AG10803 (cell line): ENCODE measurements around the gene DLGAP1.
A peak's percentile ranks its signal among the peaks of the same experiment; 100 is the strongest.

ENCODE experiments used
- DNase-seq: peaks from one replicate; pipeline ENCODE4 v3.0.0; 2010; ENCODE audit warnings: low read depth
- H3K4me3 ChIP-seq: 2 replicates; pipeline ENCODE4 v1.5.1; 2011; ENCODE audit warnings: mild to moderate bottlenecking, low read length, control low read depth
- CTCF ChIP-seq: conservative IDR thresholded peaks from 2 replicates; pipeline ENCODE4 v1.5.1; 2011; ENCODE audit warnings: mild to moderate bottlenecking, low read length, control low read depth, inconsistent platforms

DLGAP1 gene

GRCh38 chr18:3504637-3505036 is 950.5 kb downstream of the DLGAP1 start:
- no peak for DNase-seq
- no peak overlapping the region for H3K4me3 ChIP-seq
- TF ChIP-seq CTCF, result no peak

- H3K4me3 ChIP-seq, result no peak overlapping the region
- no peak for DNase-seq
- no peak for TF ChIP-seq CTCF
Observed at GRCh38 chr18:3502650-3503049, 952.5 kb downstream of the DLGAP1 start.

GRCh38 chr18:3500016-3500415 is 955.1 kb downstream of the DLGAP1 start:
- no peak for DNase-seq
- no peak for TF ChIP-seq CTCF
- no peak overlapping the region for H3K4me3 ChIP-seq

- H3K4me3 ChIP-seq, result peak overlapping the region; percentile 46
- TF ChIP-seq CTCF, result 0 out of 2 replicates have a peak, but pooled peaks have one; percentile 9
- no peak for DNase-seq
Observed at GRCh38 chr18:3499501-3499900, 955.6 kb downstream of the DLGAP1 start.

GRCh38 chr18:3498698-3499471 is 956.2 kb downstream of the DLGAP1 start:
- peak; percentile 39 for DNase-seq
- TF ChIP-seq CTCF, result no peak
- peak overlapping the region; percentile 46 for H3K4me3 ChIP-seq

GRCh38 chr18:3495691-3496430 is 959.2 kb downstream of the DLGAP1 start:
- no peak for TF ChIP-seq CTCF
- H3K4me3 ChIP-seq, result no peak overlapping the region
- no peak for DNase-seq

- no peak for TF ChIP-seq CTCF
- no peak overlapping the region for H3K4me3 ChIP-seq
- DNase-seq, result no peak
Observed at GRCh38 chr18:3494569-3494968, 960.5 kb downstream of the DLGAP1 start.
